Right ventricle myocardium inferior (tissue), 1 donor: ENCODE measurements around the gene MYOM3. TPM values are rescaled to one million over a fixed set of nuclear protein-coding genes. Genes with fewer than 3 reads are reported as not detected.

ENCODE experiments used
- ATAC-seq: fragments of 200-7000 bp; cut with Tn5 transposase; one replicate; pipeline ENCODE4 v1.9.1; 2020; ENCODE audit warnings: mild to moderate bottlenecking, moderate library complexity
- DNase-seq: peaks from one replicate; pipeline ENCODE4 v3.0.0; 2021; ENCODE audit errors: missing footprints
- intact Hi-C: fragments of 100-400 bp; cut with DNase I; formaldehyde crosslinking; loops from one replicate; pipeline ENCODE4 v1.11.0; 2022
- total RNA-seq: library from RNA; stranded (reverse); fragmentation: NEBNext Ultra II Directional; extraction: Animal tissue kit (Norgen Biotek cat#: 25700); gene quantifications from one replicate; pipeline ENCODE4 v1.2.1, GENCODE V29; 2021
- donor health status: DM: no; HTN: yes; CAD: no; lungs with severe emphysema.

MYOM3 gene
- total RNA-seq, 1 donor from 2014 or later: 403 TPM

DNA sequence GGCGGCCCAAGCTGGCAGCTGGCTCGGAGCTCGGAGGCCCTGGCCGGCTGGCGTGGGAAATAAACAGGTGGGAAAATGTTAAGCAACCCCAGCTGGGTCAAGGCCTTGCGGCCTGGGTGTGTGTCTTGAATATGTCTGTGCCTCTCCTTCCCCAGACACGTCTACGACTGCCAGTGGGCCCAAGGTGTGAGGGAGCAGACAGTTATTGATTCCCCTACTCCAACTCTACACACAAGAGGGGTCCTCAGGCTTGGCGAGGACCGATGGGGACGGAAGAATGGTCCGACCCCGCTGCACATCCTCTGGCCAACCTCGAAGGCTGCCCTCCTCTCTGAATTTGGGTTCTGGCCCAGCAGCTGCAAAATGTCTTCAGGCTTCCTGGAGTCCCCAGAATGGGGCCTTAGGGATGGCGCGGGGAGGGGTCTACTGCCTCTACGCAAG is 28.8 kb upstream of the MYOM3 start:
- ATAC-seq (no peak), DNase-seq (no peak)
- intact Hi-C loops: no loop called here

DNA sequence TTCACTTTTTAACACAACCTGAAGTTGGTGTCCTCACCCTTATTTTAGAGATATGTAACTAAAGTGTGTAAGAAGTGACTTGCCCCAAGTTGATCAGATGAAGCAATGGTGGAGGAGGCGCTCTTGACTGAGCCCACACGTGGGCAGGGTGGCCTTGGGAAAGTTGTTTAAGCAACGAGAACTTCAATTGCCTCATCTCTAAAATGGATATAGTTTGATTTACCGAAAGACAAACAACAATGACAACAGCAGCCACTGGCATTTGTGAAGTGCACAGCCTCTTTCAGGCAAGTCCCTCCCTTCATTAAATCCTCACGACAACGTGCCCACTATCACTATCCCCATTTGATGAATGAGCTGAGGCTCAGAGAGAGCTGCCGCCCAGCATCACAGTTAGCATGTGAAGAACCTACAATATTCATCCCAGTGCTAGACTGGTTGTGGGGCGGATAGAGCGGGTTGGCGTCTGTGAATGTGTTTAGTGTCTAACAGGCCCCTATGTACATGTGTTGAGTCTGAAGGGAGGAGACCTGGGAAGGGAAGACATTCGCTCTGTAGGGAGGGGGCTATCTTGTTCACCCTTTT is 28.0 kb upstream of the MYOM3 start:
- DNase-seq: no peak
- ATAC-seq: no peak
- intact Hi-C loops: no loop called here

DNA sequence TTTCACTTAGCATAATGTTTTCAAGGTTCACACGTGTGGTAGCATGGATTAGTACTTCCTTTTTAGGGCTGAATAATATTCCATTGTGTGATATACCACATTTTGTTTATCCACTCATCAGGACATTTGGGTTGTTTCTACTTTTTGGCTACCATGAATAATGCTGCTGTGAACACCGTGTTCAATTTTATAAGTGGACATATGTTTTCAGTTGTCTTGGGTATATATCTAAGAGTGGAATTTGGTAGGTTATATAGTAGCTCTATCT is 27.2 kb upstream of the MYOM3 start:
- intact Hi-C loops: no loop called here
- DNase-seq (no peak), ATAC-seq (no peak)

DNA sequence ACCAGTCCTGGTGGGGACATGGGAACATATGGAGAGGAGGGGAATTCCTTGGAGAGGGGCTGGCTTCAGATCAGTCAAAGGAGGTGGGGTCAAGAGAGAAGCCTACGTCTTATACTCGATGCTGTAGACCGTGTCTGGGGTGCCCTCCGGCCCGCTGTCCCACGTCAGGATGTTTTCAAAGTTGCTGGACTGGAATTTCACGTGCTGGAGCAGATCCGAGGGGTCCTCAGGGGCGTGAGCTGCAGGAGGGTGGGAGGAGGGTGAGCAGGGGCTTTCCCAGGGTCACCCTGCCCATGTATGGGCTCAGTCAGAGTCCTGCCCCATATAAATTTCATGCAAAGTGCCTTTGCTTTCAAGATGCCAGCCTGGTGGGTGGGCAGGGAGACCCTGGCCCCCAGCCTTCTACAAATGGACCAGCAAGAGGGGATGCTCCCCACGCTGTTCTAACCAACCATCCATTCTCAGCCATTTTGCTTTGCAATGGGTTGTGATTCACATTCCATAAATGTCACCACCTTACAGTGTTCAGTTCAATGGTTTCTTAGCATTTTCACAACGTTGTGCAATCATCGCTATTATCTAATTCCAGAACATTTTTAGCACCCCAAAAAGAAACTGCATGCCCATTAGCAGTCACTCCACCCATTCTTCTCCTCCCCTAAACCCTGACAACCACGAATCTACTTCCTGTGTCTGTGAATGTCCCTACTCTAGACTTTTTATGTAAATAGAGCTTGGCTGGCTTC is 26.7 kb upstream of the MYOM3 start:
- DNase-seq: no peak
- no peak for ATAC-seq
- intact Hi-C loops: no loop called here

DNA sequence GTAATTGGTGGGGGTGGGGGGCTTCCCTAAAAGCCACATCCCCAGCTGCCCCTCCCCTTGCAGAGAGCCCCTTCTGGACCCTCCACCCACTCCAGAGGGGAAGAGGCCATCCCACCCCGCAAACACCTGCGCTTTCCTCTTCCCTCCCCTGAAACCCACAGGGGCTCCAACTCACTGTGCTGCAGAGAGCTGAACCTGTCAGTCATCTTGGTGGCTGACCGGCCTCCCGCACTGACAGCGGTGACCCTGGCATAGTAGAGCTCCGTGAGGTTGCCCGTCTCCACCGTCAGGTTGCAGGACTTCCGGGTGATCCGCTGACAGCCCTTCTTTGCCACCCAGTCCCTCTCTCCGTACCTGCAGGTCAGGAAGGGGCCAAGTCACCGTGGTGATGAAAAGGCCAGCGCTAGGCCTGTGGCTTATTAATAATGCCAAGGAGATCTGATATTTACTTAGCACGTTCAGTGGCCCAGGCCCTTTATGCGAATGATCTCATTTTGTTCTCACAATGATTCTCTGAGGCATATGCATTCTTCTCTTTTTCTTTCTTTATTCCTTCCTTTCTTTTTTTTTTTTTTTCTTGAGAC is 25.1 kb upstream of the MYOM3 start:
- no peak for DNase-seq
- intact Hi-C loops: no loop called here
- ATAC-seq: no peak

DNA sequence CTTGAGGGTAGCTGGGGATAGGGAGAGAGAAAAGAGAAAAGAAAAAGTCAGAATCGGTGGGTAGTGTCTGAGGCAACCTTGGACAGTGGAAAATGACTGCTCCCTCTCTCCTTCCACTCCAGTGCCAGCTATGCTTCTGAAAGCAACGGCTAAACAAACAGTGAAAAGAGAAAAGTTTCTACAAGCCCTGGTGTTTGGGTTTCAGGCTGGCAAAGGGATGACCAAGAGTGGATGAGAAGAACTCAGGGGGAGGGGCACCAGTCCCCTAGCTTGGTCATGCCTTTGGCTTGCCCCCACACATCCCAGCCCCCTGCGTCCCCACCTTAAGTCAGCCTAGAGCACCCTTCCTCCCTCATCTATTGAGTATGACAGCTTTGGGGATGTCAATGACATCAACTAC is 22.4 kb upstream of the MYOM3 start:
- ATAC-seq (no peak), DNase-seq (no peak)
- intact Hi-C loops: no loop called here

DNA sequence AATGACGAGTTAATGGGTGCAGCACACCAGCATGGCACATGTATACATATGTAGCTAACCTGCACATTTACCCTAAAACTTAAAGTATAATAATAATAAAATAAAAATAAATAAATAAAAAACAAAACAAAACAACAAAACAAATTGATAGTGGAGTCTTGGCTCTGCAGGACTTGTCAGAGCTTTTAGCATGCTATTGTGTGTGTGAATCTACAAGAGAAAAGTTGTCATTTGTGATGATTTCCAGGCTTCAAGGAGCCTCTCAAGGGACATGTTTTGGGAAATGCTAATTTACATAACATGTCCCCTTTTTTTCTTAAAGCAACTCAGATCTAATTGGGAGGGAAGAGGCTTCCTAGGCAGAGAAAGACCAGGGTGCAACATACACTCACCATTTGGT is 21.9 kb upstream of the MYOM3 start:
- intact Hi-C loops: no loop called here
- no peak for ATAC-seq
- DNase-seq: no peak

DNA sequence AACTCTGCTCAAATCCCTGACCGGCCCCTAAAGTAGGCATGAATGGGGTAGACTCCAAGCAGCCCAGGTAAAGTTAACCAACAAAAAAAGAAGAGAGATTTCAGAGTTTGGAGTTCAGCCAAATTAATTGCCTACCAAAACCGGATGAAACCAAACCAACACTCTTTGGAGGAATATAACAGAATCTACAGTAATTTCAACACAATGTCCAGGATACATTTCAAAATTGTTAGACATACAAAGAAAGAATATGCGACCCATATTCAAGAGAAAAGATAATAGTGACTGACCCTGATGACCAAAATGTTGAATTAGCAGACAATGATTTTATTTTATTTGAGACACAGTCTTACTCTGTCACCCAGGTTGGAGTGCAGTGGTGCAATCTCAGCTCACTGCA is 18.4 kb upstream of the MYOM3 start:
- DNase-seq (no peak), ATAC-seq (no peak)
- intact Hi-C loops: no loop called here

DNA sequence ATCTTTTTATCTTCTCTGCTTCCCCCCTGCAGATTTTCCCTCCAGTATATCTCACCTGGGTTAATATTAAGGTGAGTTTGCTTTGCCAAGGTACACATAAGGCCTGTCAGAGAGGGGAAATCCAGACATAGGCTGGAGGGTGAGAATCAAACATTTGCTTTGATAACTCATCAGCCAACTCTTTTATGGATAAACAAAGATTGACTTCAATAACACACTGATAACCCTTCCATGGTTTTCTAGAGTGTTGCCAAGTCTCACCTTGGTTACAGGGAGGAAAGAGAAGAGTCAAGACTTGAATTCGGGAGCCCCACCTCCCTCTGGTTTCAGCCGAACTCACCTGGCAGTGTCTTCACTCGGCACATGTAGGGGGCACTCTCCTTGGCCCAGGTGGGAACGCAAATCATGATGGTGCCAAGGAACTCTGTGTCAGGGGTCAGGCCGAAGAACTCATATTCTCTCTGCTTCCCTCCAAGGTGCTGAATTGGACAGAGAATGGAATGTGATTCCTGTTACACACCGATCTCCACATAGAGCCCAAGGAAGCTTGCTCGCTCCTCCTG is 15.9 kb upstream of the MYOM3 start:
- intact Hi-C loops: no loop called here
- no peak for DNase-seq
- ATAC-seq: no peak

DNA sequence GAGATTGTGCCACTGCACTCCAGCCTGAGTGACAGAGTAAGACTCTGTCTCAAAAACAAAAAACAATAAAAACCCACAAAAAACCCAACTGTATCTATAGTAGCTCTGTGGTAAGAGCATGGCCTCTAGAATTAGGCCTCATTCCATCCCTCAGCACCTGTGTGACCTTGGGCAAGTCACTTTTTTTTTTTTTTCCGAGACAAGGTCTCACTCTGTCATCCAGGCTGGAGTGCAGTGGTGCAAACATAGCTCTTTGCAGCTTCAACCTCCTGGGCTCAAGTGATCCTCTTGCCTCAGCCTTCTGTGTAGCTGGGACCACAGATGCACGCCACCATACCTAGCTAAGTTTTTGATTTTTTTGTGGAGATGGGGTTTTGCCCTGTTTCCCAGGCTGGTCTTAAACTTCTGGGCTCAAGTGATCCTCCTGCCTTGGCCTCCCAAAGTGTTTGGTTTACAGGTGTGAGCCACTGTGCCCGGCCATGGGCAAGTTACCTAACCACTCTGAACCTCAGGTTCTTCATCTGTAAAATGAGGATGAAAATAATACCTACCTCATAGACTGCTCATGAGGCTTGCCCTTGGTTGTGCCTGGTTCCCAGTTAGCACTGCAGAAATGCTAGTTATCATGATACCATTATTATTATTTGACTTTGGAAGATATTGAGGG is 15.3 kb upstream of the MYOM3 start:
- ATAC-seq (no peak), DNase-seq (no peak)
- intact Hi-C loops: no loop called here

DNA sequence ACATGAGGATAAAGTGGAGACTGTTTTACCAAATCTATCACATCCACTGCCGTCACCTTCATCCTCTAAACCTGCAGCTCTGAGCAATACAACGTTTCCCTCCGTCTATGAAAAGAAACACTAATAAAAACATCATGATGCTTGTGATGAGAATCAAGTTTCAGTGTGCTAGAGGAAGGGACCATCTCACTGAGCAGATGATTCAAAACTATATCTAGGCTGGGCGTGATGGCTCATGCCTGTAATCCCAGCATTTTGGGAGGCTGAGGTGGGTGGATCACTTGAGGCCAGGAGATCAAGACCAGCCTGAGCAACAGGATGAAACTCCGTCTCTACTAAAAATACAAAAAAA is 14.7 kb upstream of the MYOM3 start:
- no peak for DNase-seq
- ATAC-seq: no peak
- intact Hi-C loops: no loop called here

DNA sequence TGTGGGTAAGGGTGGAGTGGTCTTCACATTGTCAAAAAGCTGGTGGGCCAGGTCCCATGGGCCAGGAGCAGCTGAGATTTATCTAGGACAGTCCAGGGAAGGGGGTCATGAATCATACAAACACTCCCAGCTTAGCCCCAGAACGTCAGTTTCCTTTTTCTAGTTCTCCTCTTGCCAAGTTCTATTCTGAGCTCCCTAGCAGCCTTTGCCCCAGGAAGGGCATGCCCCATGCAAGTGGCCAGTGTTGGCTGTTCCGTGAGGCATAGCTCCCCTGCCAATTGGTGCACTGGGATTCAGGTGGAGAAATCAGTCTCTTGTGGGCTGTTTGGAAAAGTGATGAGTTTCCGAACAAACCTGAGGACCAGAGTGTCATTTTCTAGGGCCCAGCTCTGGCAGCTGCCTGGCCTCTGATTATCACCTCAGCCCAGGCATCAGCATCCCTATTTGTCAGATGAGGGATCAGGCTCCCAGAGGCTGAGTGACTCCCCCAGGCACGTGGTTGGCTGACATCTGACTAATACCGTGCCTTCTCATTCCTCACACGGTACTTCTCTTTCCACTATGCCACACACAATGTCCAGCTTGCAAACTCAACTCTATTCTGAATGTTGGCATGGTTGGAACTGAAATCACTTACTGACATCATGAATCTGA is 14.2 kb upstream of the MYOM3 start:
- DNase-seq (no peak), ATAC-seq (peak; percentile 70)
- intact Hi-C loops: no loop called here

DNA sequence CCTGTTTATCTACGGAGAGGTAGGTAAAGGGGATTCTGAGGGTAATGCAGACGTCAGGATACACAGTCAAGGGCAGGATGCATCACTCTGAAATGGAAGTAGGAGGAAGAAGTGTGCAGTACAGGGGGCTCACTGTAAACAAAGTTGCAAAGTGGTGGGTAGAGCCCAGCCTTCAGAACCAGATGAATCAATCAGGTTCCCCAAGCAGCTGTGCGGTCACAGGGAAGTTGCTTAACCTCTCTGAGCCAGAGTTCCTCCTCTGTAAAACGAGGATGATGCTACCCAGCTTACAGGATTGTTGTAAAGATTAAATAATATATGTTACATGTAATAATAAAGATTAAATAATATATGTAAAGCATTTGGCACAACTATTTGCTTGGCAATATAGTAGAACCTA is 13.5 kb upstream of the MYOM3 start:
- DNase-seq: no peak
- intact Hi-C loops: no loop called here

DNA sequence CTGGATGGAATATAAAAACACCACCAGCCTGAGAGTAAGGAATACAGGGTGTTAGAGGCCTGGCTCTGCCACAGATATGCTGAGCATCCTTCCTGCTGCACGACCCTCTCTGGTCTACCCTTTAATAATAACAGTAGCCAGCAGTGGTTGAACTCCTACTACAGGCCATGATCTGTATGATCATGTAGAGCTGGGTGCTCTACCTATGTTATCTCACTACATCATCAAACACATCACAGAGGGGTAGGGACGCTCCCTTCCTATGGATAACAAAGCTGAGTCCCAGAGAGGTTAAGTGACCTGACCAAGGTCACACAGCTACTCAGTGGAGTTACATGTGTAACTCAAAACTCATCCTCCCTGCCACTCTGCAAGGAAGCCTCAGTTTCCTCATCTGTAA is 13.0 kb upstream of the MYOM3 start:
- intact Hi-C loops: no loop called here
- DNase-seq (no peak), ATAC-seq (no peak)

More for the DNA sequence above, 13.5 kb upstream of the MYOM3 start:
- no peak for ATAC-seq

DNA sequence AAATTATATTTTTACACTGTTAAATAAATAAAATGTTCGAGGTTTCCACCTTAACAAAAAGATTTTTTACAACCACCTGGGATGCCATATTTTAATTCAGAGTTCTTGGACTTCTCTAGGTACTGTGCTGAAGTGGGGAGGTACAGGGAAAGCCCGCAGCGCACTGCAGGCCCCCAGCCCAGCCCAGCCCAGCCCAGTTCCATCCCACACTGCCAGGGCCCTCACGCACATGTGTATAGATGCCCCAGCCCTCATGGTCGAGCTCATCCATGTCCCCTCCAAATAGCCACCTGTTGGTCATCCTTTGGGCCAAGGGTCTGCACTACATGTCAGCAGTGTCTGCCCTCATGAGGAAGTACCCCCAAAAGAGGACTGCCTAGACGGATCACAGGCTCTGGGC is 11.7 kb upstream of the MYOM3 start:
- intact Hi-C loops: no loop called here
- ATAC-seq: no peak
- DNase-seq: no peak

DNA sequence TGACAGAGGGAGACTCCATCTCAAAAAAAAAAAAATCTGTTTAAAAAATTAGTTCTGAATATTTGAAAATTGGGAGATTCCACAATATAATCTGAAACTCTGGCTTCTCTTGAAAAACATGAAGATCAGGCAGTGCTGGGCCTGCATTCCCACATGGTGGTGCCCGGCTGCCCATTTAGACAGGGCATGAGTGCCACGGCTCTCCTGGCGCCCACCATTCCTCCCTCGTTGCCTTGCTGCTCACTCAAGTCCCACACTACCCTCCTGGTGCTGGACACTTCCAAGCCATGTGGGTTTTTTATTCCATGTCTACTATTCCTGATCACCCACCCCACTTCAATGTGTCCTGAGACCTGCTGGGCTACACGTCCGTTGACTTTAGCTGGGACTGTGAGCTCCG is 10.8 kb upstream of the MYOM3 start:
- ATAC-seq: no peak
- no peak for DNase-seq
- intact Hi-C loops: no loop called here

DNA sequence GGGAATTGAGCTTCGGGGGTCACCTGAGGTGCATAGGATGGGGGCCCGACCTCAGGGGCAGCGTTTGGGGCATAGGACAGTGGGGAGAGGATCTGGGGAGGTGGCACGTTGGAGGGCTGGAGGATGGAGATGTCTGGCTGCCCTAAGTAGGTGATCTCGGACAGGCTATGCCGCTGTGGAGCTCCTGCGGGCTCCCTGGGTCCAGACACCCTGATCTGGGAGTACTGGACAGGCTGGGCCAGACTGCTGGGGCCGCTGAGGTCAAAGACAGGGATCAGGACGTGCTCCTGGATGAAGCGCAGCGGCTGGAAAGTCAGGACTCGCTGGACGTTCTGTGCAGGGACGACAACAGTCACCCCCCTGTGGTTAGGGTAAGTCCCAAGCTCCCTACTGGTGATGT is 9.5 kb upstream of the MYOM3 start:
- DNase-seq: no peak
- ATAC-seq: no peak

DNA sequence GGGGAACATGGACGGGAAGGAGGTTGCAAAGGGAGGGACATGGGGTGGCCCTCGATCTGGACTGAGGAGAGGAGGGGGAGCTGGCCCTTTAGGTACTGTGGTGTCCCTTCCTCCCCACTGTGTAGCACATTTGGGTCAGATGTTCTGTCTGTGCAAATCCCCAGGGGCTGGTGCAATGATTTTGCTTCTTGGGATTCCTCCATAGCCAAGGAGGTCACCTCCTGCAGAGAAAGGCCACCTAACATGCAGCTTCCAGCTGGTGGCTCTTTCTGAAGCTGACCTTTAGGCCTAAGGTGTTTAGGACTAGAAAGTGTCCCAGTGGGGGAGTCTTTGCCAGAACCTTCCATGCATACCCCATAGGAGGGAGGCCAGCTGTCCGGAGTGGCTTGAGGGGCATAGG is 9.0 kb upstream of the MYOM3 start:
- intact Hi-C loops: no loop called here
- ATAC-seq (no peak), DNase-seq (no peak)

More for the DNA sequence above, 9.5 kb upstream of the MYOM3 start:
- intact Hi-C loops: no loop called here

DNA sequence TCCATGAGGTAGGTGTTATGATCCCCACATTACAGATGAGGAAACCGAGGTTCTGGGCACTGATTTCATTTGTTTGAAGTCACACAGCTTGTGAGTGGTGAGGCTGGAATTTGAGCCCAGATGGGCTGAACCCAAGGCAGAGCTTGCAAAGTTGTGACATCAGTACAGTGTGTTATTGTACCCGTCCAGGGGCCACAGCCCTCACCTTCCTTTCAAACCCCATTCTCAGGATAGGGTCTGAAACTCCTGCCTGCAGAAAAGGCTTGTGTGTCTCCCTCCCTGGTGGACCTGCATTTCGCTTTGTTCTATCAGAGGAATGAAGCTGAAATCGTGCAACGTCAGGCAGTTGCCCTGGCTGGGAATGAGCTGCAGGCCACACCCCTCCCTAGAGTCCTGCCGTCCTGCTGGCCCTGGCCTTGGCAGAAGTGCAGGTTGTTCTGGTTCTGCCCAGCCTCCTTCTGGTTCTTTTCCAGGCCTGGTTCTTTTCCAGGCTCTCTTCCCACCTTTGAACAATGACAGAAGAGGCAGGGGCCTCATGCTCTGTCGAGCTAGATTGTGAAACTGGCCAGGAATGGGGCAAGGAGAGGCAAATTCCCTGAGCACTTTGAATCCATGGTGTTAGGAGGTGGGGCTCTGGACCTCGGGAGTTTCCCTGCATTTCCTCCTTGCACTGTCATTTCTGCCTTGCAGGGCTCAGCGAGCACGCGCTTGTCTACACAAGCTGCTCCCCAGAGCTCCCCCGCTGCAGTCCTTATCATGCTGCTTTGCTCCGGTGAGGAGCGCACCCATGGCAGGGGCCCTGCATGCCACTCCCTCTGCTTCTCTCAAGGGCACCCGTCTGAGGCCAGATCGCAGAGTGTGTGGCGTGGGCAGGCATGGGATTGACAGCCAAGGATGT is 8.2 kb upstream of the MYOM3 start:
- no peak for DNase-seq

More for the DNA sequence above, 8.2 kb upstream of the MYOM3 start:
- peak; percentile 81 for ATAC-seq
- intact Hi-C loops: no loop called here
